Heart right ventricle (tissue), 16 donors: ENCODE measurements around the gene ONECUT3. TPM values are rescaled to one million over a fixed set of nuclear protein-coding genes. Genes with fewer than 3 reads are reported as not detected.

Experiments
- ATAC-seq, 8 donors: fragments of 200-7000 bp; cut with Tn5 transposase; one replicate each; pipeline ENCODE4 v1.9.1; 2020; ENCODE audit warnings: mild to moderate bottlenecking in 8 of 8, moderate library complexity in 8 of 8, moderate number of reproducible peaks in 1 of 8
- DNase-seq, 2 donors: peaks; one replicate each; pipeline ENCODE4 v3.0.0-alpha.2; 2020
- H3K27ac ChIP-seq, 10 donors: fragments of 200-600 bp; sonication (generic) in 2 of 10; one replicate each; pipeline versions ENCODE4 v1.5.0 to v1.8.0; 2020 to 2022; ENCODE audit warnings: mild to moderate bottlenecking in 3 of 10
- H3K27me3 ChIP-seq, 7 donors: fragments of 200-600 bp; one replicate each; pipeline ENCODE4 v1.8.0; 2021 to 2022; ENCODE audit warnings: mild to moderate bottlenecking in 2 of 7
- H3K36me3 ChIP-seq, 9 donors: fragments of 200-600 bp; sonication (generic) in 1 of 9; one replicate each; pipeline versions ENCODE4 v1.5.0 to v1.8.0; 2020 to 2022; ENCODE audit warnings: mild to moderate bottlenecking in 2 of 9
- H3K4me1 ChIP-seq, 9 donors: fragments of 200-600 bp; sonication (generic) in 1 of 9; one replicate each; pipeline versions ENCODE4 v1.5.0 to v1.8.0; 2020 to 2022; ENCODE audit warnings: mild to moderate bottlenecking in 4 of 9
- H3K4me3 ChIP-seq, 10 donors: fragments of 200-600 bp; sonication (generic) in 2 of 10; one replicate each; pipeline versions ENCODE4 v1.5.0 to v1.8.0; 2020 to 2022; ENCODE audit warnings: mild to moderate bottlenecking in 7 of 10, moderate library complexity in 2 of 10
- H3K9me3 ChIP-seq, 11 donors: fragments of 200-600 bp in 10 of 11; sonication (generic) in 2 of 11; one replicate each; pipeline versions ENCODE4 v1.5.0 to v1.8.0; 2013 to 2022; ENCODE audit warnings: mild to moderate bottlenecking in 2 of 11, control low read depth in 1 of 11, moderate library complexity in 1 of 11
- WGBS, 2 donors: extraction: QIAGEN DNeasy Blood & Tissue Kit; methylation state at CpG; one replicate each; pipeline ENCODE4 v1.1.7; 2013; ENCODE audit warnings: inconsistent platforms in 1 of 2; 5-methylcytosine and 5-hydroxymethylcytosine counted together
- intact Hi-C, 10 donors: fragments of 100-400 bp; cut with DNase I; formaldehyde crosslinking; loops; one replicate each; pipeline versions ENCODE4 v1.11.1 to v1.14.2; 2022
- polyA plus RNA-seq, 2 donors: library from polyadenylated mRNA; stranded (reverse); fragments of 200-250 nt; gene quantifications; one replicate each; pipeline ENCODE4 v1.2.3, GENCODE V29; 2013
- total RNA-seq, 10 donors: library from RNA; stranded (reverse); fragmentation: NEBNext Ultra II Directional in 3 of 10; extraction: Animal tissue kit (Norgen Biotek cat#: 25700) in 3 of 10; gene quantifications; one replicate each; pipeline versions ENCODE4 v1.2.1 to v1.2.4, GENCODE V29; 2021 to 2023
- TF ChIP-seq, protein P1 (sequence below), 9 donors: fragments of 200-600 bp; sonication (generic) in 2 of 9; IDR thresholded peaks; one replicate each; pipeline versions ENCODE4 v1.5.0 to v1.8.0; 2021 to 2022; ENCODE audit warnings: antibody characterized with exemption in 9 of 9, mild to moderate bottlenecking in 5 of 9, moderate library complexity in 1 of 9
- donor health status: Arrhythmogenic right ventricular cardiomyopathy.
- donor health status: ischemic (EF 13 %, LVEDD 7.1; RV severe dilation, severe dysfunction).
- donor health status: healthy with polysubstance abuse.
- donor health status: DM: no; HTN: yes; CAD: no.
- donor health status: DM: no; HTN: no; CAD: no.
- donor health status: ischemic (EF 25% LVEDD 6.9; RV normal size, moderate dysfunction).
- donor health status: ischemic (EF 25% LVEDD 5.7; RV mildly dilated, moderate dysfunction).
- donor health status: healthy.
- donor health status: DM: yes; HTN: yes; CAD: no.
- donor health status: Ischemic cardiomyopathy.
- donor health status: ischemic (EF 35%, LVEDD 5.7; RV mildly dilated, moderate dysfunction).
- donor health status: nonischemic (EF 11% LVEDD 7.7; RV severe dilation, severe dysfunction).
- donor health status: DM: yes; HTN: yes; CAD: no.
- donor health status: PGD.
- donor health status: ischemic (EF 29% LVEDD 5.4; RV normal size, mild dysfunction).
- donor health status: nonischemic (EF 23%, LVEDD 6.1; RV moderate dilation, normal function).

ONECUT3 gene
- total and polyA plus RNA-seq, 12 donors: not detected

DNA sequence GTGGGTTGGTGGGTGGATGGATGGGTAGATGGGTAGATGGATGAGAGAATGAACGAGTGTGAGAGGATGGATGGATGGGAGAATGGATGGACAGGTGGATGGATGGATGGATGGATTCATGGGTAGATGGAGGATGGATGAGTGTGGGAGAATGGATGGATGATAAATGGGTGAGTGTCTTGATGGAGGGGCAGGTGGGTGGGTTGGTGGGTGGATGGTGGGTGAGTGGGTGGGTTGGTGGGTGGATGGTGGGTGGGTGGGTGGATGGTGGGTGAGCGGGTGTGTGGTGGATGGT lies 35.4 kb upstream of the ONECUT3 start:
- DNase-seq (no peak), ATAC-seq (no peak)
- TF ChIP-seq, protein P1, sequence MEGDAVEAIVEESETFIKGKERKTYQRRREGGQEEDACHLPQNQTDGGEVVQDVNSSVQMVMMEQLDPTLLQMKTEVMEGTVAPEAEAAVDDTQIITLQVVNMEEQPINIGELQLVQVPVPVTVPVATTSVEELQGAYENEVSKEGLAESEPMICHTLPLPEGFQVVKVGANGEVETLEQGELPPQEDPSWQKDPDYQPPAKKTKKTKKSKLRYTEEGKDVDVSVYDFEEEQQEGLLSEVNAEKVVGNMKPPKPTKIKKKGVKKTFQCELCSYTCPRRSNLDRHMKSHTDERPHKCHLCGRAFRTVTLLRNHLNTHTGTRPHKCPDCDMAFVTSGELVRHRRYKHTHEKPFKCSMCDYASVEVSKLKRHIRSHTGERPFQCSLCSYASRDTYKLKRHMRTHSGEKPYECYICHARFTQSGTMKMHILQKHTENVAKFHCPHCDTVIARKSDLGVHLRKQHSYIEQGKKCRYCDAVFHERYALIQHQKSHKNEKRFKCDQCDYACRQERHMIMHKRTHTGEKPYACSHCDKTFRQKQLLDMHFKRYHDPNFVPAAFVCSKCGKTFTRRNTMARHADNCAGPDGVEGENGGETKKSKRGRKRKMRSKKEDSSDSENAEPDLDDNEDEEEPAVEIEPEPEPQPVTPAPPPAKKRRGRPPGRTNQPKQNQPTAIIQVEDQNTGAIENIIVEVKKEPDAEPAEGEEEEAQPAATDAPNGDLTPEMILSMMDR (IDR thresholded peaks at IDR 0.05): no peak
- H3K9me3 ChIP-seq: no peaks in the 10 kb centered on the region
- no peaks in the 10 kb centered on the region for H3K4me1 ChIP-seq
- no peaks in the 10 kb centered on the region for H3K36me3 ChIP-seq
- 76 to 95% methylated on average over 1 to 2 of the region's 2 CpGs for WGBS, 2 donors
- no peak overlapping the region for H3K4me3 ChIP-seq
- H3K27ac ChIP-seq: no peak overlapping the region
- H3K27me3 ChIP-seq: peaks cover 0 to 92% (median 82%) of the 10 kb centered on the region in 7 donors
- intact Hi-C loops: no loop called here

DNA sequence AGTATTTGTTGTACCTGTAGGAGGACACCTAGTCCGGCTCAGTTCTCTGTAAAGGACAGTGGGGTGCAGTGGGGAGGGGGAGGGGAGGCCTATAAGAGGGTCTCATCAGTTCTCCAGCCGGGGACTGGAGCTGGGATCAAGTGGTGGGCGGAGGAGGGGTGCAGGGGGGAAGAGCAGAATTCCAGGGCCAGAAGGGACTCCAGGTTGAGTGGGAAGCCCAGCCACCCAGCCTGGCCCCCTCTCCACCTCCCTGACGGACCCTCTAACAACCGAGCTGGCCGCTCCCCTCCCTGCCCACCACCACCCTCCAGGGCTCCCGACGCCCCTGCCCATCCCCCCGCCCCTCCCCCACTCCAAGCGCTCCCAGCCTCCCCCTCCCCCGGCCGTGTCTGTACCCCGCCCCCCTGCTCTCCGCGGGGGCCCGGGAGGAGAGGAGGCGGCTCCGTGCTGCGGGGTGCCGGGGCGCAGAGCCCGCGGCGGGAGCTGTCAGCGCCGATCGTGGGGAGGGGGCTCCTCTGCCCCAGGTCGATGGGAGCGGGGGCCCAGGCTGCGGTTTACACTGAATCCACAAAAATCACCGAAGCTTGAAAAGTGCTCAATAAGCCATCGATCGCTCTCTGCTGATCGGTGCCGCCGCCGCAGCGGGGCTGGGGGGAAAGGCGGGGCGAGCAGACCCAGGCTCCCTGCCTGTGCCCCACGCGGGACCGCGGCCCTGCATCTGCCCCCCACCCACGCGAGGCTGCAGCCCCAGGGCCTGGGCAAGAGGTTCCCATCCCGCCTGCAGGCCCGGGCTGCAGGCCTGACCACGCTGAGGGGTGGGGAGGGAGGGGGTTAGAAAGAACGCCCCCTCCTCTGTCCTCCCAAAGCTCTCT lies 34.6 kb upstream of the ONECUT3 start:
- 4% methylated on average over 36 to 47 of the region's 50 CpGs for WGBS, 2 donors
- TF ChIP-seq, protein P1 (IDR thresholded peaks at IDR 0.05): no peak
- DNase-seq (no peak), ATAC-seq (peak in 1 of 8 donors; percentile 17)
- peaks cover 0 to 92% (median 74%) of the 10 kb centered on the region in 7 donors for H3K27me3 ChIP-seq
- intact Hi-C loops: no loop called here
- H3K4me1 ChIP-seq: no peaks in the 10 kb centered on the region
- H3K36me3 ChIP-seq: no peaks in the 10 kb centered on the region
- no peak overlapping the region for H3K27ac ChIP-seq
- H3K4me3 ChIP-seq: no peak overlapping the region
- no peaks in the 10 kb centered on the region for H3K9me3 ChIP-seq

DNA sequence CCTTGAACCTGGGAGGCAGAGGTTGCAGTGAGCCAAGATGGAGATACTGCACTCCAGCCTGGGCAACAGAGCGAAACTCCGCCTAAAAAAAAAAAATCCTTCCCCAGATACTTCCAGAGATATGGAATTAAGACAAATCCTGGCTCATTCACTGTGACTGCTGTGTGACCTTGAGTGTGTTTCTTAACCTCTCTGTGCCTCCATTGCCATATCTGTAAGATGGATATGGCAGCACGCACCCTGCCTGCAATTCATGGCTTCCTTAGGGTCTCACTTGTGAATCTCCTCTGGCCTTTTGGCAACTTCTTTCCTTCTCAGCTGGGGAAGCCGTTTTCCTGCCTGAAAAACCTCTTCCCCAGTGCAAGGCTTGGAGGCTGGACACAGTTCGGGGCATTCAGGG lies 33.8 kb upstream of the ONECUT3 start:
- intact Hi-C loops: no loop called here

DNA sequence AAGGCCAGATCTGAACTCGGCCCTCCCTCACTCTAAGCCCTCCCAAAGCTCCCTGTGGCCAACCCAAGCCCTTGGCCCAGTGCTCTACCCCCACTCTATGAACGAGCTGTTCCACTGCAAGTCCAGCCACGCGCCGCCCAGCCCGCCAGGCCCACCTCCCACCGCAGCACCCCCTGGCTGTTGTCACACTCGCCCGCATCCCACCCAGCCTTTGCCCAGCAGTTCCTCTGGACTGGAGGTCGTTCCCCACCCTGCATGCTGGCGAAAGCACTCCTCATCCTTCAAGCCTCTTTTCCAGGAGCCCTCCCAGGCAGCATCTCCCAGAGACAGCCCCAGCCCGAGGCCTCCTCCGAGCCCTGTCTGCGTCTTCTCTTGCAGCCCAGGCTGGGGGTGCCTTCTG lies 33.1 kb upstream of the ONECUT3 start:
- Histone ChIP-seq H3K27ac (no peak overlapping the region), H3K9me3 (no peaks in the 10 kb centered on the region), H3K36me3 (no peaks in the 10 kb centered on the region), H3K27me3 (peaks cover 0 to 93% (median 68%) of the 10 kb centered on the region in 7 donors), H3K4me1 (peaks cover 0 to 1% (median 0%) of the 10 kb centered on the region in 9 donors), H3K4me3 (no peak overlapping the region)
- TF ChIP-seq, protein P1 (IDR thresholded peaks at IDR 0.05): no peak
- WGBS, 2 donors: 39 to 42% methylated on average over 14 of the region's 14 CpGs
- intact Hi-C loops: no loop called here
- no peak for DNase-seq
- ATAC-seq: peak in 1 of 8 donors; percentile 38

More for the DNA sequence above, 33.8 kb upstream of the ONECUT3 start:
- Histone ChIP-seq H3K27me3 (peaks cover 0 to 92% (median 68%) of the 10 kb centered on the region in 7 donors), H3K4me3 (no peak overlapping the region), H3K36me3 (no peaks in the 10 kb centered on the region), H3K9me3 (no peaks in the 10 kb centered on the region), H3K27ac (no peak overlapping the region), H3K4me1 (no peaks in the 10 kb centered on the region)
- ATAC-seq (no peak), DNase-seq (no peak)
- TF ChIP-seq, protein P1 (IDR thresholded peaks at IDR 0.05): no peak
- WGBS, 2 donors: 75 to 84% methylated on average over 5 of the region's 5 CpGs
